ENCODE data around the gene ACMSD. TPM values are rescaled to one million over a fixed set of nuclear protein-coding genes. Genes with fewer than 3 reads are reported as not detected.

ACMSD gene
- total and polyA plus RNA-seq, 2 of the 13 experiments (the other 11 are each of a cell fraction or from before 2014, with no cell fraction given): not detected

- peaks cover 44% of the 10 kb centered on the region for H3K4me1 ChIP-seq (ENCODE audit: insufficient read depth, low read length)
- H4K20me1 ChIP-seq (ENCODE audit: insufficient read depth, low read length): peaks cover 84% of the 10 kb centered on the region
- WGBS (ENCODE audit: low lambda C conversion rate): 94% methylated on average over 3 of the region's 3 CpGs
- H3K4me2 ChIP-seq (ENCODE audit: low read depth, low read length): no peak overlapping the region
- ChIA-PET CTCF (ENCODE audit: low intra/inter-chr PET ratio, low total read pairs) (no interaction called here), POLR2A (no interaction called here)
- no peak overlapping the region for H3K9ac ChIP-seq (ENCODE audit: insufficient read depth, low read depth, low read length)
- H3K27ac ChIP-seq (ENCODE audit: extremely low read length, insufficient read depth, low read length): peak overlapping the region; percentile 3
- H3K9me3 ChIP-seq (ENCODE audit: low read length): no peaks in the 10 kb centered on the region
- no peak overlapping the region for H2AFZ ChIP-seq (ENCODE audit: low read length)
- DNase-seq (ENCODE audit: low spot score) (no peak), FAIRE-seq (no peak), ATAC-seq (peak; percentile 36; the same call in 2 of the 3 replicates)
- in situ Hi-C loops (cut with HindIII; ENCODE audit: extremely low pct_ligation_motif_present, low pct_unique_long_range_greater_than_20kb): no loop called here
- peaks cover 0 to 23% of the 10 kb centered on the region in 2 experiments; a peak in 3 of 5 replicates for H3K36me3 ChIP-seq (replicated peaks in 1 of 2; ENCODE audit: control insufficient read depth in 1 of 2, insufficient read depth in 2 of 2, low read length in 2 of 2)
- peaks cover 95% of the 10 kb centered on the region for H3K79me2 ChIP-seq (ENCODE audit: insufficient read depth, low read length)
- intact Hi-C loops (cut with micrococcal nuclease; ENCODE audit: unreplicated experiment): loop anchor here (10.0 kb wide), 1 partner anchor 1052 kb away; the partner anchor contains the start of gene DARS1
- no TSS peak for BruUV-seq (replicated peaks)
- H3K27me3 ChIP-seq (ENCODE audit: control insufficient read depth in 1 of 2, insufficient read depth in 2 of 2, low read length in 2 of 2): no peaks in the 10 kb centered on the region
- no peak overlapping the region for H3K4me3 ChIP-seq (replicated peaks in 1 of 3; ENCODE audit: insufficient read depth in 1 of 3, low read depth in 2 of 3, low read length in 3 of 3)
- TF ChIP-seq, protein P1, sequence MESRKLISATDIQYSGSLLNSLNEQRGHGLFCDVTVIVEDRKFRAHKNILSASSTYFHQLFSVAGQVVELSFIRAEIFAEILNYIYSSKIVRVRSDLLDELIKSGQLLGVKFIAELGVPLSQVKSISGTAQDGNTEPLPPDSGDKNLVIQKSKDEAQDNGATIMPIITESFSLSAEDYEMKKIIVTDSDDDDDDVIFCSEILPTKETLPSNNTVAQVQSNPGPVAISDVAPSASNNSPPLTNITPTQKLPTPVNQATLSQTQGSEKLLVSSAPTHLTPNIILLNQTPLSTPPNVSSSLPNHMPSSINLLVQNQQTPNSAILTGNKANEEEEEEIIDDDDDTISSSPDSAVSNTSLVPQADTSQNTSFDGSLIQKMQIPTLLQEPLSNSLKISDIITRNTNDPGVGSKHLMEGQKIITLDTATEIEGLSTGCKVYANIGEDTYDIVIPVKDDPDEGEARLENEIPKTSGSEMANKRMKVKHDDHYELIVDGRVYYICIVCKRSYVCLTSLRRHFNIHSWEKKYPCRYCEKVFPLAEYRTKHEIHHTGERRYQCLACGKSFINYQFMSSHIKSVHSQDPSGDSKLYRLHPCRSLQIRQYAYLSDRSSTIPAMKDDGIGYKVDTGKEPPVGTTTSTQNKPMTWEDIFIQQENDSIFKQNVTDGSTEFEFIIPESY (CRISPR knock-in tag; IDR thresholded peaks at IDR 0.05): peak; percentile 64; the same call in 1 of the 2 replicates
- TF ChIP-seq ZNF335 (CRISPR knock-in tag; IDR thresholded peaks at IDR 0.05) (no peak), RBM22 (optimal IDR thresholded peaks at IDR 0.05; ENCODE audit: low read length) (peak; percentile 31)
These were observed 94.6 kb downstream of the ACMSD start for GRCh38 chr2:134932864-134933526.

- H3K27me3 ChIP-seq (ENCODE audit: control insufficient read depth in 1 of 2, insufficient read depth in 2 of 2, low read length in 2 of 2): no peaks in the 10 kb centered on the region
- no peaks in the 10 kb centered on the region for H3K9me3 ChIP-seq (ENCODE audit: low read length)
- H3K4me3 ChIP-seq (replicated peaks in 1 of 3; ENCODE audit: insufficient read depth in 1 of 3, low read depth in 2 of 3, low read length in 3 of 3): no peak overlapping the region
- no peak overlapping the region for H3K9ac ChIP-seq (ENCODE audit: insufficient read depth, low read depth, low read length)
- ATAC-seq (no peak), DNase-seq (ENCODE audit: low spot score) (no peak), FAIRE-seq (no peak)
- peaks cover 95% of the 10 kb centered on the region for H3K79me2 ChIP-seq (ENCODE audit: insufficient read depth, low read length)
- POLR2A ChIA-PET: no interaction called here
- no TSS peak for BruUV-seq (replicated peaks)
- no peak overlapping the region for H2AFZ ChIP-seq (ENCODE audit: low read length)
- no peak overlapping the region for H3K4me2 ChIP-seq (ENCODE audit: low read depth, low read length)
- H4K20me1 ChIP-seq (ENCODE audit: insufficient read depth, low read length): peaks cover 77% of the 10 kb centered on the region
- 97% methylated on average over 1 of the region's 1 CpG for WGBS (ENCODE audit: low lambda C conversion rate)
- peaks cover 44% of the 10 kb centered on the region for H3K4me1 ChIP-seq (ENCODE audit: insufficient read depth, low read length)
- no peak overlapping the region for H3K27ac ChIP-seq (ENCODE audit: extremely low read length, insufficient read depth, low read length)
- intact Hi-C loops (cut with micrococcal nuclease; ENCODE audit: unreplicated experiment) (loop anchor here (10.0 kb wide), 1 partner anchor 1051 kb away; the partner anchor contains the start of gene DARS1), in situ Hi-C loops (cut with HindIII; ENCODE audit: extremely low pct_ligation_motif_present, low pct_unique_long_range_greater_than_20kb) (no loop called here)
- peaks cover 2 to 29% of the 10 kb centered on the region in 2 experiments for H3K36me3 ChIP-seq (replicated peaks in 1 of 2; ENCODE audit: control insufficient read depth in 1 of 2, insufficient read depth in 2 of 2, low read length in 2 of 2)
- CTCF ChIA-PET (ENCODE audit: low intra/inter-chr PET ratio, low total read pairs): no interaction called here
- TF ChIP-seq MTF2 (CRISPR knock-in tag; IDR thresholded peaks at IDR 0.05; ENCODE audit: borderline replicate concordance): no peak
- TF ChIP-seq ZNF83 (CRISPR knock-in tag; IDR thresholded peaks at IDR 0.05; ENCODE audit: borderline replicate concordance): no peak
- no peak for TF ChIP-seq SMARCE1 (IDR thresholded peaks at IDR 0.05; ENCODE audit: borderline replicate concordance)
- no peak for TF ChIP-seq CENPBD1 (CRISPR knock-in tag; IDR thresholded peaks at IDR 0.05; ENCODE audit: borderline replicate concordance, low read depth)
- no peak for TF ChIP-seq DNMT1 (CRISPR knock-in tag; IDR thresholded peaks at IDR 0.05)
- no peak for TF ChIP-seq ZNF644 (CRISPR knock-in tag; IDR thresholded peaks at IDR 0.05; ENCODE audit: low read depth)
- TF ChIP-seq CREM (IDR thresholded peaks at IDR 0.05): no peak
- TF ChIP-seq CREM (CRISPR knock-in tag; IDR thresholded peaks at IDR 0.05): no peak
- peak; percentile 93 for TF ChIP-seq ZNF629 (CRISPR knock-in tag; conservative IDR thresholded peaks at IDR 0.05)
- peak; percentile 59; the same call in 1 of the 2 replicates for TF ChIP-seq CHD4 (IDR thresholded peaks at IDR 0.05; ENCODE audit: borderline replicate concordance, low read length)
- no peak for TF ChIP-seq POLR2G (IDR thresholded peaks at IDR 0.05; ENCODE audit: low read depth, low read length)
- TF ChIP-seq ZNF10 (CRISPR knock-in tag; IDR thresholded peaks at IDR 0.05; ENCODE audit: borderline replicate concordance, low read depth): no peak
- no peak for TF ChIP-seq ZNF720 (CRISPR knock-in tag; IDR thresholded peaks at IDR 0.05)
These were observed 95.3 kb downstream of the ACMSD start for GRCh38 chr2:134933732-134934131.
